SK-N-SH (cell line): ENCODE data around the gene ZAR1L.

Experiments
- CHD2 ChIP-seq: fragments of 150-350 bp; IDR thresholded peaks from 2 replicates; pipeline ENCODE4 v1.6.1; 2018; ENCODE audit warnings: low read length; ENCODE audit not compliant: partially characterized antibody
- EZH2phosphoT487 ChIP-seq: fragments of 200-600 bp; sonication (generic); IDR thresholded peaks from 2 replicates; pipeline ENCODE4 v1.6.1; 2017; ENCODE audit warnings: low read depth, mixed run types, mild to moderate bottlenecking, antibody characterized with exemption, moderate library complexity, borderline replicate concordance
- POLR2AphosphoS5 ChIP-seq: IDR thresholded peaks from 2 replicates; pipeline ENCODE4 v1.6.1; 2012; ENCODE audit warnings: low read depth, low read length
- TAF1 ChIP-seq: IDR thresholded peaks from 2 replicates; pipeline ENCODE4 v1.6.1; 2012; ENCODE audit warnings: low read depth, mild to moderate bottlenecking, low read length, moderate library complexity, borderline replicate concordance
- TCF12 ChIP-seq: IDR thresholded peaks from 2 replicates; pipeline ENCODE4 v1.4.0; 2012
- YY1 ChIP-seq: IDR thresholded peaks from 2 replicates; pipeline ENCODE4 v1.4.0; 2012; ENCODE audit warnings: low read depth, mild to moderate bottlenecking
- TF ChIP-seq, protein P1 (sequence below): IDR thresholded peaks from 2 replicates; pipeline ENCODE4; 2012
- TF ChIP-seq, protein P2 (sequence below): fragments of 200-600 bp; sonication (generic); IDR thresholded peaks from 2 replicates; pipeline ENCODE4 v1.6.1; 2017; ENCODE audit warnings: antibody characterized with exemption, mild to moderate bottlenecking, moderate library complexity
- TF ChIP-seq, protein P3 (sequence below): IDR thresholded peaks from 2 replicates; pipeline ENCODE4 v1.4.0; 2012; ENCODE audit warnings: low read depth, borderline replicate concordance
- TF ChIP-seq, protein P4 (sequence below): IDR thresholded peaks from 2 replicates; pipeline ENCODE4 v1.4.0; 2012; ENCODE audit warnings: low read depth

DNA sequence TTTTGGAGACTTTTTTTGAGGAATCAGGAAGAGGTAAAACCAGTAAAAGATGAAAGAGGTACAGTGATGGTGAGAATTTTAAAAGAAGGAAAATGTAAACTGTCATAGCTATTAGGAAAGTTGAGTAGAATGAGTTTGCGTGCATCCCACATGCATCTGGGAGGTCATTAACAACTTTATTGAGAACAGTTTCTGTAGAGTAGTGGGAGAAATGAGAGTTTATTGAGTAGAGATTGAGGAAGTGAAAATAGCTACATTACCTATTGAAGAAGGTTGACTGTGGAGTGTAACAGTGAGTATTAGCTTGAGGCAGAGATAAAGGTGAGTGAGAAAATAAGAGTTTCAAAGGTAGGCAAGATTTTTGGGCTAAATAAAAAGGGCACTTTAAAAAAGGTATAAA is 38.9 kb upstream of the ZAR1L start:
- TF ChIP-seq, protein P1, sequence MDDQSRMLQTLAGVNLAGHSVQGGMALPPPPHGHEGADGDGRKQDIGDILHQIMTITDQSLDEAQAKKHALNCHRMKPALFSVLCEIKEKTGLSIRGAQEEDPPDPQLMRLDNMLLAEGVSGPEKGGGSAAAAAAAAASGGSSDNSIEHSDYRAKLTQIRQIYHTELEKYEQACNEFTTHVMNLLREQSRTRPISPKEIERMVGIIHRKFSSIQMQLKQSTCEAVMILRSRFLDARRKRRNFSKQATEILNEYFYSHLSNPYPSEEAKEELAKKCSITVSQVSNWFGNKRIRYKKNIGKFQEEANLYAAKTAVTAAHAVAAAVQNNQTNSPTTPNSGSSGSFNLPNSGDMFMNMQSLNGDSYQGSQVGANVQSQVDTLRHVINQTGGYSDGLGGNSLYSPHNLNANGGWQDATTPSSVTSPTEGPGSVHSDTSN: no peak
- TF ChIP-seq, protein P2, sequence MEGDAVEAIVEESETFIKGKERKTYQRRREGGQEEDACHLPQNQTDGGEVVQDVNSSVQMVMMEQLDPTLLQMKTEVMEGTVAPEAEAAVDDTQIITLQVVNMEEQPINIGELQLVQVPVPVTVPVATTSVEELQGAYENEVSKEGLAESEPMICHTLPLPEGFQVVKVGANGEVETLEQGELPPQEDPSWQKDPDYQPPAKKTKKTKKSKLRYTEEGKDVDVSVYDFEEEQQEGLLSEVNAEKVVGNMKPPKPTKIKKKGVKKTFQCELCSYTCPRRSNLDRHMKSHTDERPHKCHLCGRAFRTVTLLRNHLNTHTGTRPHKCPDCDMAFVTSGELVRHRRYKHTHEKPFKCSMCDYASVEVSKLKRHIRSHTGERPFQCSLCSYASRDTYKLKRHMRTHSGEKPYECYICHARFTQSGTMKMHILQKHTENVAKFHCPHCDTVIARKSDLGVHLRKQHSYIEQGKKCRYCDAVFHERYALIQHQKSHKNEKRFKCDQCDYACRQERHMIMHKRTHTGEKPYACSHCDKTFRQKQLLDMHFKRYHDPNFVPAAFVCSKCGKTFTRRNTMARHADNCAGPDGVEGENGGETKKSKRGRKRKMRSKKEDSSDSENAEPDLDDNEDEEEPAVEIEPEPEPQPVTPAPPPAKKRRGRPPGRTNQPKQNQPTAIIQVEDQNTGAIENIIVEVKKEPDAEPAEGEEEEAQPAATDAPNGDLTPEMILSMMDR: no peak
- TF ChIP-seq TCF12 (no peak), TAF1 (no peak), POLR2AphosphoS5 (no peak), EZH2phosphoT487 (no peak), YY1 (no peak), CHD2 (no peak)
- TF ChIP-seq, protein P3, sequence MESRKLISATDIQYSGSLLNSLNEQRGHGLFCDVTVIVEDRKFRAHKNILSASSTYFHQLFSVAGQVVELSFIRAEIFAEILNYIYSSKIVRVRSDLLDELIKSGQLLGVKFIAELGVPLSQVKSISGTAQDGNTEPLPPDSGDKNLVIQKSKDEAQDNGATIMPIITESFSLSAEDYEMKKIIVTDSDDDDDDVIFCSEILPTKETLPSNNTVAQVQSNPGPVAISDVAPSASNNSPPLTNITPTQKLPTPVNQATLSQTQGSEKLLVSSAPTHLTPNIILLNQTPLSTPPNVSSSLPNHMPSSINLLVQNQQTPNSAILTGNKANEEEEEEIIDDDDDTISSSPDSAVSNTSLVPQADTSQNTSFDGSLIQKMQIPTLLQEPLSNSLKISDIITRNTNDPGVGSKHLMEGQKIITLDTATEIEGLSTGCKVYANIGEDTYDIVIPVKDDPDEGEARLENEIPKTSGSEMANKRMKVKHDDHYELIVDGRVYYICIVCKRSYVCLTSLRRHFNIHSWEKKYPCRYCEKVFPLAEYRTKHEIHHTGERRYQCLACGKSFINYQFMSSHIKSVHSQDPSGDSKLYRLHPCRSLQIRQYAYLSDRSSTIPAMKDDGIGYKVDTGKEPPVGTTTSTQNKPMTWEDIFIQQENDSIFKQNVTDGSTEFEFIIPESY: no peak
- TF ChIP-seq, protein P4, sequence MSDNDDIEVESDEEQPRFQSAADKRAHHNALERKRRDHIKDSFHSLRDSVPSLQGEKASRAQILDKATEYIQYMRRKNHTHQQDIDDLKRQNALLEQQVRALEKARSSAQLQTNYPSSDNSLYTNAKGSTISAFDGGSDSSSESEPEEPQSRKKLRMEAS: no peak
